ENCODE data around the gene DEDD2. TPM values are rescaled to one million over a fixed set of nuclear protein-coding genes. Genes with fewer than 3 reads are reported as not detected.

Gene DEDD2
- polyA plus RNA-seq, 6 donors from 2014 or later, result 127 to 150 (median 140) TPM

- Mint-ChIP-seq H3K27ac (peak overlapping the region in 5 of 6 donors; percentile 47 to 90 (median 76)), H3K4me1 (peaks cover 54 to 66% (median 57%) of the 10 kb centered on the region in 3 donors), H3K4me3 (peak overlapping the region in 5 of 8 donors; percentile 2 to 57 (median 20)), H3K9me3 (peaks cover 0 to 3% (median 0%) of the 10 kb centered on the region in 7 donors), H3K36me3 (no peaks in the 10 kb centered on the region), H3K27me3 (no peaks in the 10 kb centered on the region)
- DNase-seq (no peak), ATAC-seq (ENCODE audit: low read depth in 2 of 2) (no peak)
Measured at GRCh38 chr19:42196011-42197001, 21.2 kb downstream of the DEDD2 start.

- no peaks in the 10 kb centered on the region for H3K27me3 Mint-ChIP-seq
- peak overlapping the region in 2 of 8 donors; percentile 10 to 54 for H3K4me3 Mint-ChIP-seq
- H3K4me1 Mint-ChIP-seq, result peaks cover 31 to 50% (median 45%) of the 10 kb centered on the region in 3 donors
- no peak for DNase-seq
- ATAC-seq (ENCODE audit: low read depth in 2 of 2), result no peak
- H3K36me3 Mint-ChIP-seq, result no peaks in the 10 kb centered on the region
- H3K9me3 Mint-ChIP-seq, result peaks cover 0 to 3% (median 0%) of the 10 kb centered on the region in 7 donors
- peak overlapping the region in 3 of 6 donors; percentile 9 to 52 (median 31) for H3K27ac Mint-ChIP-seq
Measured at GRCh38 chr19:42193706-42194105, 23.8 kb downstream of the DEDD2 start.

GRCh38 chr19:42193294-42193693, 24.2 kb downstream of the DEDD2 start:
- H3K27ac Mint-ChIP-seq, result no peak overlapping the region
- peaks cover 30 to 50% (median 44%) of the 10 kb centered on the region in 3 donors for H3K4me1 Mint-ChIP-seq
- H3K27me3 Mint-ChIP-seq, result no peaks in the 10 kb centered on the region
- H3K4me3 Mint-ChIP-seq, result no peak overlapping the region
- peaks cover 0 to 3% (median 0%) of the 10 kb centered on the region in 7 donors for H3K9me3 Mint-ChIP-seq
- ATAC-seq (ENCODE audit: low read depth in 2 of 2) (no peak), DNase-seq (no peak)
- H3K36me3 Mint-ChIP-seq, result no peaks in the 10 kb centered on the region

- DNase-seq (no peak), ATAC-seq (ENCODE audit: low read depth in 2 of 2) (no peak)
- Mint-ChIP-seq H3K27me3 (no peaks in the 10 kb centered on the region), H3K9me3 (peaks cover 0 to 3% (median 0%) of the 10 kb centered on the region in 7 donors), H3K4me3 (no peak overlapping the region), H3K4me1 (peaks cover 22 to 36% (median 36%) of the 10 kb centered on the region in 3 donors), H3K36me3 (no peaks in the 10 kb centered on the region), H3K27ac (no peak overlapping the region)
Measured at GRCh38 chr19:42191855-42192254, 25.6 kb downstream of the DEDD2 start.

- H3K27ac Mint-ChIP-seq, result no peak overlapping the region
- H3K27me3 Mint-ChIP-seq, result no peaks in the 10 kb centered on the region
- ATAC-seq (ENCODE audit: low read depth in 2 of 2) (no peak), DNase-seq (no peak)
- H3K4me1 Mint-ChIP-seq, result peaks cover 17 to 31% (median 30%) of the 10 kb centered on the region in 3 donors
- H3K9me3 Mint-ChIP-seq, result peaks cover 0 to 3% (median 0%) of the 10 kb centered on the region in 7 donors
- H3K4me3 Mint-ChIP-seq, result no peak overlapping the region
- H3K36me3 Mint-ChIP-seq, result no peaks in the 10 kb centered on the region
Measured at GRCh38 chr19:42191330-42191729, 26.1 kb downstream of the DEDD2 start.

- no peaks in the 10 kb centered on the region for H3K36me3 Mint-ChIP-seq
Measured at GRCh38 chr19:42189133-42189532, 28.3 kb downstream of the DEDD2 start.

GRCh38 chr19:42188665-42189064, 28.8 kb downstream of the DEDD2 start:
- ATAC-seq (ENCODE audit: low read depth in 2 of 2), result no peak
- H3K4me1 Mint-ChIP-seq, result peaks cover 23 to 37% (median 32%) of the 10 kb centered on the region in 3 donors
- DNase-seq, result no peak
- no peaks in the 10 kb centered on the region for H3K27me3 Mint-ChIP-seq
- H3K36me3 Mint-ChIP-seq, result no peaks in the 10 kb centered on the region
- peaks cover 0 to 3% (median 0%) of the 10 kb centered on the region in 7 donors for H3K9me3 Mint-ChIP-seq
- H3K27ac Mint-ChIP-seq, result peak overlapping the region in 1 of 6 donors; percentile 25
- no peak overlapping the region for H3K4me3 Mint-ChIP-seq

More at GRCh38 chr19:42189133-42189532, 28.3 kb downstream of the DEDD2 start:
- H3K4me1 Mint-ChIP-seq, result peaks cover 26 to 41% (median 34%) of the 10 kb centered on the region in 3 donors
- no peak overlapping the region for H3K4me3 Mint-ChIP-seq
- DNase-seq, result no peak
- H3K27ac Mint-ChIP-seq, result peak overlapping the region in 2 of 6 donors; percentile 21 to 25
- H3K27me3 Mint-ChIP-seq, result no peaks in the 10 kb centered on the region
- H3K9me3 Mint-ChIP-seq, result peaks cover 0 to 3% (median 0%) of the 10 kb centered on the region in 7 donors
- ATAC-seq (ENCODE audit: low read depth in 2 of 2), result no peak

GRCh38 chr19:42185277-42185676, 32.2 kb downstream of the DEDD2 start:
- H3K36me3 Mint-ChIP-seq, result no peaks in the 10 kb centered on the region
- H3K4me1 Mint-ChIP-seq, result peaks cover 40 to 54% (median 42%) of the 10 kb centered on the region in 3 donors
- DNase-seq (no peak), ATAC-seq (ENCODE audit: low read depth in 2 of 2) (peak in 1 of 2 donors; percentile 37)
- H3K9me3 Mint-ChIP-seq, result no peaks in the 10 kb centered on the region
- peak overlapping the region in 5 of 8 donors; percentile 0 to 66 (median 4) for H3K4me3 Mint-ChIP-seq
- H3K27ac Mint-ChIP-seq, result peak overlapping the region in 3 of 6 donors; percentile 4 to 58 (median 32)
- no peaks in the 10 kb centered on the region for H3K27me3 Mint-ChIP-seq

- DNase-seq, result peak; percentile 48
- Mint-ChIP-seq H3K9me3 (no peaks in the 10 kb centered on the region), H3K27ac (peak overlapping the region in 3 of 6 donors; percentile 32 to 78 (median 37)), H3K27me3 (peaks cover 0 to 6% (median 5%) of the 10 kb centered on the region in 3 donors), H3K4me1 (peaks cover 37 to 51% (median 40%) of the 10 kb centered on the region in 3 donors), H3K36me3 (no peaks in the 10 kb centered on the region), H3K4me3 (peak overlapping the region in 2 of 8 donors; percentile 3 to 34)
- ATAC-seq (ENCODE audit: low read depth in 2 of 2), result peak; percentile 32 to 51
Measured at GRCh38 chr19:42184401-42184861, 33.0 kb downstream of the DEDD2 start.

GRCh38 chr19:42178791-42179674, 38.4 kb downstream of the DEDD2 start:
- Mint-ChIP-seq H3K4me1 (peaks cover 30 to 40% (median 36%) of the 10 kb centered on the region in 3 donors), H3K9me3 (no peaks in the 10 kb centered on the region), H3K27ac (no peak overlapping the region), H3K4me3 (no peak overlapping the region), H3K27me3 (peaks cover 14 to 31% (median 22%) of the 10 kb centered on the region in 3 donors), H3K36me3 (peaks cover 0 to 7% of the 10 kb centered on the region in 2 donors)
- ATAC-seq (ENCODE audit: low read depth in 2 of 2), result peak in 1 of 2 donors; percentile 17
- DNase-seq, result no peak

GRCh38 chr19:42177686-42178019, 39.8 kb downstream of the DEDD2 start:
- H3K4me3 Mint-ChIP-seq, result no peak overlapping the region
- no peak for ATAC-seq (ENCODE audit: low read depth in 2 of 2)
- H3K4me1 Mint-ChIP-seq, result peaks cover 25 to 30% (median 28%) of the 10 kb centered on the region in 3 donors
- peaks cover 15 to 31% (median 22%) of the 10 kb centered on the region in 3 donors for H3K27me3 Mint-ChIP-seq
- H3K9me3 Mint-ChIP-seq, result no peaks in the 10 kb centered on the region
- no peak overlapping the region for H3K27ac Mint-ChIP-seq
- H3K36me3 Mint-ChIP-seq, result peaks cover 0 to 7% of the 10 kb centered on the region in 2 donors
- no peak for DNase-seq

GRCh38 chr19:42176990-42177685, 40.3 kb downstream of the DEDD2 start:
- H3K27ac Mint-ChIP-seq, result no peak overlapping the region
- H3K4me3 Mint-ChIP-seq, result no peak overlapping the region
- H3K9me3 Mint-ChIP-seq, result no peaks in the 10 kb centered on the region
- peaks cover 0 to 7% of the 10 kb centered on the region in 2 donors for H3K36me3 Mint-ChIP-seq
- peaks cover 20 to 25% (median 23%) of the 10 kb centered on the region in 3 donors for H3K4me1 Mint-ChIP-seq
- peak; percentile 90 to 92 for ATAC-seq (ENCODE audit: low read depth in 2 of 2)
- peaks cover 15 to 31% (median 22%) of the 10 kb centered on the region in 3 donors for H3K27me3 Mint-ChIP-seq
- peak; percentile 68 for DNase-seq

All from naive B cell (primary cell).